B cell (primary cell): ENCODE data around the gene PTGES3L. TPM values are rescaled to one million over a fixed set of nuclear protein-coding genes. Genes with fewer than 3 reads are reported as not detected.
A peak's percentile ranks its signal among the peaks of the same experiment; 100 is the strongest.

Source experiments
- ATAC-seq: fragments of 200-7000 bp; cut with Tn5 transposase; one replicate; pipeline ENCODE4 v1.10.0; 2021; ENCODE audit warnings: low read depth, mild to moderate bottlenecking, moderate number of reproducible peaks, moderate library complexity
- CTCF ChIA-PET: fragments of 350-600 bp; sonication (Branson Sonifier 250); formaldehyde crosslinking; loops from one replicate; lab custom pipeline; 2021; ENCODE audit warnings: antibody characterized with exemption, inconsistent platforms; lab: Charles Lee
- POLR2A ChIA-PET: fragments of 350-600 bp; sonication (Branson Sonifier 250); formaldehyde crosslinking; loops from one replicate; lab custom pipeline; 2021; ENCODE audit warnings: antibody characterized with exemption; lab: Charles Lee
- DNase-seq: peaks from one replicate; pipeline ENCODE4 v3.0.0; 2013
- H2AFZ ChIP-seq: 2 replicates; pipeline ENCODE4 v1.6.1; 2012; ENCODE audit warnings: mild to moderate bottlenecking, low read depth, low read length; ENCODE audit not compliant: insufficient read depth, poor library complexity, severe bottlenecking
- H3K27ac ChIP-seq, 2 donors: 1 replicate in 1 of 2; 2 replicates in 1 of 2; pipeline ENCODE4 v1.5.1; 2012 to 2013; ENCODE audit warnings: low read length in 2 of 2, mild to moderate bottlenecking in 2 of 2, moderate library complexity in 1 of 2
- H3K27me3 ChIP-seq, 4 experiments: fragments of 200-600 bp in 1 of 4; sonication (generic) in 1 of 4; replicated peaks in 1 of 4; 1 replicate in 2 of 4; 2 replicates in 2 of 4; pipeline versions ENCODE4 v1.6.1 to v1.7.0; 2013 to 2016; ENCODE audit warnings: low read length in 3 of 4, mild to moderate bottlenecking in 2 of 4, mixed read lengths in 1 of 4, moderate library complexity in 1 of 4; ENCODE audit not compliant: insufficient read depth in 4 of 4, control insufficient read depth in 3 of 4; ENCODE audit errors: control extremely low read depth in 1 of 4
- H3K36me3 ChIP-seq, 2 experiments: replicated peaks in 1 of 2; 1 replicate in 1 of 2; 2 replicates in 1 of 2; pipeline versions ENCODE4 v1.6.1 to v1.7.1; 2013; ENCODE audit warnings: low read length in 1 of 2; ENCODE audit not compliant: insufficient read depth in 2 of 2, control insufficient read depth in 1 of 2; ENCODE audit errors: control extremely low read depth in 1 of 2, extremely low read depth in 1 of 2
- H3K4me1 ChIP-seq, 2 donors: fragments of 200-600 bp in 1 of 2; sonication (generic) in 1 of 2; 1 replicate in 1 of 2; 2 replicates in 1 of 2; pipeline versions ENCODE4 v1.5.1 to v1.6.1; 2013 to 2017; ENCODE audit warnings: low read length in 2 of 2; ENCODE audit not compliant: control insufficient read depth in 2 of 2, insufficient read depth in 2 of 2
- H3K4me2 ChIP-seq: replicated peaks from 2 replicates; pipeline ENCODE3; 2012; ENCODE audit warnings: mild to moderate bottlenecking, low read depth, low read length; ENCODE audit not compliant: poor library complexity, severe bottlenecking
- H3K4me3 ChIP-seq, 5 experiments: fragments of 200-600 bp in 1 of 5; sonication (generic) in 1 of 5; 1 replicate in 3 of 5; 2 replicates in 2 of 5; pipeline versions ENCODE4 v1.5.1 to v1.7.0; 2011 to 2016; ENCODE audit warnings: low read length in 4 of 5, mild to moderate bottlenecking in 4 of 5, low read depth in 2 of 5, control low read depth in 1 of 5, moderate library complexity in 1 of 5; ENCODE audit not compliant: insufficient read depth in 1 of 5; ENCODE audit errors: control extremely low read depth in 1 of 5, extremely low read depth in 1 of 5
- H3K79me2 ChIP-seq: fragments of 200-600 bp; sonication (generic); one replicate; pipeline ENCODE4 v1.6.0; 2016; ENCODE audit warnings: low read length; ENCODE audit not compliant: control insufficient read depth, insufficient read depth
- H3K9ac ChIP-seq: fragments of 200-600 bp; sonication (generic); 2 replicates; pipeline ENCODE4 v1.6.1; 2017; ENCODE audit warnings: mild to moderate bottlenecking, low read length, moderate library complexity
- H3K9me3 ChIP-seq, 3 donors: one replicate each; pipeline versions ENCODE4 v1.6.1 to v1.7.1; 2013; ENCODE audit warnings: low read length in 2 of 3; ENCODE audit not compliant: control insufficient read depth in 2 of 3, insufficient read depth in 1 of 3; ENCODE audit errors: control extremely low read depth in 1 of 3
- H4K20me1 ChIP-seq: 2 replicates; pipeline ENCODE4 v1.6.0; 2012; ENCODE audit warnings: mild to moderate bottlenecking, low read length; ENCODE audit not compliant: insufficient read depth, control insufficient read depth, poor library complexity, severe bottlenecking
- H3K27ac Mint-ChIP-seq: one replicate; pipeline ENCODE4 v1.8.0; 2021; ENCODE audit warnings: mixed read lengths
- H3K27me3 Mint-ChIP-seq: one replicate; pipeline ENCODE4 v1.8.0; 2021; ENCODE audit warnings: mixed read lengths
- H3K4me1 Mint-ChIP-seq: one replicate; pipeline ENCODE4 v1.8.0; 2021; ENCODE audit warnings: mixed read lengths
- H3K4me3 Mint-ChIP-seq: one replicate; pipeline ENCODE4 v1.8.0; 2021; ENCODE audit warnings: mixed read lengths
- H3K9me3 Mint-ChIP-seq: one replicate; pipeline ENCODE4 v1.8.0; 2022; ENCODE audit warnings: mixed read lengths; ENCODE audit not compliant: insufficient read depth
- EZH2 ChIP-seq: IDR thresholded peaks from 2 replicates; pipeline ENCODE4 v1.6.1; 2012; ENCODE audit warnings: borderline replicate concordance, low read depth, mild to moderate bottlenecking, moderate library complexity, low read length; ENCODE audit not compliant: insufficient read depth, poor library complexity, severe bottlenecking
- WGBS: methylation state at CpG from one replicate; pipeline ENCODE4 v1.1.5; 2013; ENCODE audit warnings: missing lambda C conversion rate; ENCODE audit not compliant: insufficient coverage; 5-methylcytosine and 5-hydroxymethylcytosine counted together
- intact Hi-C: fragments of 100-400 bp; cut with micrococcal nuclease; formaldehyde crosslinking; loops from one replicate; pipeline ENCODE4 v1.10.0; 2022
- polyA plus RNA-seq: library from polyadenylated mRNA; depleted of rRNA; stranded (reverse); fragments of >200 nt; gene quantifications from 2 replicates; pipeline ENCODE4 v1.2.3, GENCODE V29; 2012
- total RNA-seq, 2 donors: library from RNA; stranded (reverse); fragments of 120-200 nt in 1 of 2; gene quantifications; 1 replicate in 1 of 2; 2 replicates in 1 of 2; pipeline versions ENCODE4 v1.2.3 to v1.2.4, GENCODE V29; 2013 to 2022
- TF ChIP-seq, protein P1 (sequence below): fragments of 200-600 bp; IDR thresholded peaks from one replicate; pipeline ENCODE4 v1.8.0; 2022; ENCODE audit warnings: antibody characterized with exemption, mild to moderate bottlenecking

The PTGES3L gene
- total and polyA plus RNA-seq, 2 donors (not counting 1 experiment from before 2014, with no cell fraction given), result 0.94 to 1.0 TPM

DNA sequence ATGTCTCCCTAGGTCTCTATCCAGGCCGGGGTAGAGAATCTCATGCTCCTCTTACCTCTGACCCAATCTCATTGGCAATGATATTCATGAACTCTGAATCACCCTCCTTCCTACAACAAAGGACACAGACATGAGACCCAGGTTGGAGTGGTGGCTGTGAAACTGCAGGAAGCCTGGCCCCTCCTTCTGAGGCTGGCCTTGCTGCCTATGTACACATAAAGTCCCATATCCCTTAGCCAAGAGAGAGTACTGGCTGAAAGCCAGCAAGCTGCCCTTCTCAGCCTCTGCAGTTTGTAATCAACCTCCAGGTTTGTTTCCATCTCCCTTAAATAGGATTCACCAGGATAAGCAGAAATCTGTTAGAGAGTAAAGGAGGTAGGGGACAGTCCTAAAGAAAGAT lies 26.2 kb downstream of the PTGES3L start:
- H3K4me3 ChIP-seq, result no peak overlapping the region
- ChIA-PET POLR2A (no interaction called here), CTCF (no interaction called here)
- H3K27me3 ChIP-seq, result no peaks in the 10 kb centered on the region
- TF ChIP-seq, protein P1, sequence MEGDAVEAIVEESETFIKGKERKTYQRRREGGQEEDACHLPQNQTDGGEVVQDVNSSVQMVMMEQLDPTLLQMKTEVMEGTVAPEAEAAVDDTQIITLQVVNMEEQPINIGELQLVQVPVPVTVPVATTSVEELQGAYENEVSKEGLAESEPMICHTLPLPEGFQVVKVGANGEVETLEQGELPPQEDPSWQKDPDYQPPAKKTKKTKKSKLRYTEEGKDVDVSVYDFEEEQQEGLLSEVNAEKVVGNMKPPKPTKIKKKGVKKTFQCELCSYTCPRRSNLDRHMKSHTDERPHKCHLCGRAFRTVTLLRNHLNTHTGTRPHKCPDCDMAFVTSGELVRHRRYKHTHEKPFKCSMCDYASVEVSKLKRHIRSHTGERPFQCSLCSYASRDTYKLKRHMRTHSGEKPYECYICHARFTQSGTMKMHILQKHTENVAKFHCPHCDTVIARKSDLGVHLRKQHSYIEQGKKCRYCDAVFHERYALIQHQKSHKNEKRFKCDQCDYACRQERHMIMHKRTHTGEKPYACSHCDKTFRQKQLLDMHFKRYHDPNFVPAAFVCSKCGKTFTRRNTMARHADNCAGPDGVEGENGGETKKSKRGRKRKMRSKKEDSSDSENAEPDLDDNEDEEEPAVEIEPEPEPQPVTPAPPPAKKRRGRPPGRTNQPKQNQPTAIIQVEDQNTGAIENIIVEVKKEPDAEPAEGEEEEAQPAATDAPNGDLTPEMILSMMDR, result no peak
- TF ChIP-seq EZH2, result no peak
- ATAC-seq (no peak), DNase-seq (no peak)
- no peak overlapping the region for H2AFZ ChIP-seq
- Mint-ChIP-seq H3K9me3 (no peaks in the 10 kb centered on the region), H3K4me1 (no peaks in the 10 kb centered on the region), H3K27me3 (no peaks in the 10 kb centered on the region), H3K4me3 (no peak overlapping the region), H3K27ac (peak overlapping the region; percentile 20)
- no peaks in the 10 kb centered on the region for H3K79me2 ChIP-seq
- H3K4me2 ChIP-seq, result no peak overlapping the region
- peaks cover 2 to 67% of the 10 kb centered on the region in 2 experiments for H3K36me3 ChIP-seq
- H4K20me1 ChIP-seq, result no peaks in the 10 kb centered on the region
- H3K4me1 ChIP-seq, result no peaks in the 10 kb centered on the region
- H3K9me3 ChIP-seq, result no peaks in the 10 kb centered on the region
- no CpG with 5 or more reads among the region's 1 CpG for WGBS
- no peak overlapping the region for H3K27ac ChIP-seq
- no peak overlapping the region for H3K9ac ChIP-seq
- intact Hi-C loops, result no loop called here

DNA sequence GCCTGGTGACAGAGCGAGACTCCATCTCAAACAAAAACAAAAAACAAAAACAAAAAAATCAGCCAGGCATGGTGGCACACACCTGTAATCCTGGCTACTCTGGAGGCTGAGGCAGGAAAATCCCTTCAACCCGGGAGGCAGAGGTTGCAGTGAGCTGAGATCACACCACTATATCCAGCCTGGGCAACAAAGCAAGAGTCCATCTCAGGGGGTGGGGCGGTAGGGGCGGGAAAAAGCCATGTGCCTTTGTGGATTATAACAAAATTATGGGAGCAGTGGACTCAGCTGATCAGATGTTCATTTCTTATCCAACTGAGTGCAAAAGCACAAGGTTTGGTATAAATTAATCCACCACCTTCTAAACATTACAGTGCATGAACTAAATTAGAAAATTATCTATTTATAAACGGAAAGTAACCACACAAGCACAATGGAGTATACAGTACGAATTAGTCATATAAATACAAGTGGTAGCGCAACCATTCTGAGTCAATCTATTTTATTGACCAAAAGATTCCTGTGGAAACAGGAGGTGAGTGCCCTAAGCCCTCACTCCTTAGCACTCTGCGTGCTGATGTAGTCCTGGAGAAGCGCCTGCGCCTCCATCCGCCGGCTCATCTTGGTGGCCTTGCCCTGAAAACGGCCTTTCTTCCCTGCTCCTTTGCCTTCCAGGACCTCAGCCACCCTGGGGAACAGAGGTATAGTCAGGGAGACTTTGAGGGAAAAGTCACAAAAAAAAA lies 29.7 kb downstream of the PTGES3L start:
- Histone ChIP-seq H2AFZ (no peak overlapping the region), H3K4me3 (no peak overlapping the region), H3K27me3 (no peaks in the 10 kb centered on the region), H3K9me3 (no peaks in the 10 kb centered on the region), H3K4me1 (no peaks in the 10 kb centered on the region), H3K36me3 (peaks cover 0 to 44% of the 10 kb centered on the region in 2 experiments), H3K79me2 (no peaks in the 10 kb centered on the region), H3K9ac (no peak overlapping the region), H4K20me1 (no peaks in the 10 kb centered on the region), H3K4me2 (no peak overlapping the region), H3K27ac (no peak overlapping the region)
- CTCF ChIA-PET, result no interaction called here
- POLR2A ChIA-PET, result no interaction called here
- intact Hi-C loops, result no loop called here
- no peak for TF ChIP-seq EZH2
- TF ChIP-seq, protein P1, result no peak
- no peaks in the 10 kb centered on the region for H3K9me3 Mint-ChIP-seq
- DNase-seq, result no peak
- H3K27me3 Mint-ChIP-seq, result no peaks in the 10 kb centered on the region
- 90% methylated on average over 2 of the region's 13 CpGs for WGBS
- peak overlapping the region; percentile 27 for H3K27ac Mint-ChIP-seq
- no peak for ATAC-seq
- H3K4me1 Mint-ChIP-seq, result no peaks in the 10 kb centered on the region
- H3K4me3 Mint-ChIP-seq, result no peak overlapping the region
